HFFc6 (cell line): Measurements from ENCODE around the gene OR4D2. TPM values are rescaled to one million over a fixed set of nuclear protein-coding genes. Genes with fewer than 3 reads are reported as not detected.
"Not testable (repeated sequence)": the region's sequence is repeated elsewhere in the genome, so short reads cannot be mapped to it uniquely, and the experiment has no call there.

Source experiments
- DNase-seq: peaks from one replicate; pipeline ENCODE4 v3.0.0-alpha.2; 2018
- H3K27ac Mint-ChIP-seq: 2 replicates; pipeline ENCODE4 v1.8.0; 2020; ENCODE audit warnings: mild to moderate bottlenecking, mixed read lengths
- H3K27me3 Mint-ChIP-seq: 2 replicates; pipeline ENCODE4 v1.8.0; 2021; ENCODE audit warnings: mild to moderate bottlenecking, moderate library complexity, mixed read lengths; ENCODE audit not compliant: insufficient read depth
- H3K36me3 Mint-ChIP-seq: 2 replicates; pipeline ENCODE4 v1.8.0; 2021; ENCODE audit warnings: low read depth, mixed read lengths
- H3K4me1 Mint-ChIP-seq: 2 replicates; pipeline ENCODE4 v1.8.0; 2020; ENCODE audit warnings: low read depth, mixed read lengths
- H3K4me3 Mint-ChIP-seq: 2 replicates; pipeline ENCODE4 v1.8.0; 2020; ENCODE audit warnings: mild to moderate bottlenecking, moderate library complexity, mixed read lengths
- H3K9me3 Mint-ChIP-seq: 2 replicates; pipeline ENCODE4 v1.8.0; 2020; ENCODE audit warnings: mild to moderate bottlenecking, mixed read lengths
- total RNA-seq, 6 experiments: library from RNA; stranded (reverse); fragmentation: NEBNext Ultra II Directional; extraction: Animal tissue kit (Norgen Biotek cat#: 25700); gene quantifications; 2 replicates in 1 of 6; 3 replicates in 5 of 6; pipeline ENCODE4 v1.2.3, GENCODE V29; 2021
- TF ChIP-seq, protein P1 (sequence below): fragments of 200-600 bp; sonication (generic); IDR thresholded peaks from 2 replicates; pipeline ENCODE4 v1.5.0; 2021; ENCODE audit warnings: antibody characterized with exemption, mild to moderate bottlenecking

Gene OR4D2
- total RNA-seq, 6 experiments from 2014 or later, result not detected

GRCh38 chr17:58127846-58128245, 38.9 kb upstream of the OR4D2 start:
- Mint-ChIP-seq H3K9me3 (no peaks in the 10 kb centered on the region), H3K4me3 (no peak overlapping the region), H3K4me1 (no peaks in the 10 kb centered on the region), H3K27me3 (peaks cover 7% of the 10 kb centered on the region), H3K36me3 (no peaks in the 10 kb centered on the region), H3K27ac (no peak overlapping the region)
- TF ChIP-seq, protein P1, sequence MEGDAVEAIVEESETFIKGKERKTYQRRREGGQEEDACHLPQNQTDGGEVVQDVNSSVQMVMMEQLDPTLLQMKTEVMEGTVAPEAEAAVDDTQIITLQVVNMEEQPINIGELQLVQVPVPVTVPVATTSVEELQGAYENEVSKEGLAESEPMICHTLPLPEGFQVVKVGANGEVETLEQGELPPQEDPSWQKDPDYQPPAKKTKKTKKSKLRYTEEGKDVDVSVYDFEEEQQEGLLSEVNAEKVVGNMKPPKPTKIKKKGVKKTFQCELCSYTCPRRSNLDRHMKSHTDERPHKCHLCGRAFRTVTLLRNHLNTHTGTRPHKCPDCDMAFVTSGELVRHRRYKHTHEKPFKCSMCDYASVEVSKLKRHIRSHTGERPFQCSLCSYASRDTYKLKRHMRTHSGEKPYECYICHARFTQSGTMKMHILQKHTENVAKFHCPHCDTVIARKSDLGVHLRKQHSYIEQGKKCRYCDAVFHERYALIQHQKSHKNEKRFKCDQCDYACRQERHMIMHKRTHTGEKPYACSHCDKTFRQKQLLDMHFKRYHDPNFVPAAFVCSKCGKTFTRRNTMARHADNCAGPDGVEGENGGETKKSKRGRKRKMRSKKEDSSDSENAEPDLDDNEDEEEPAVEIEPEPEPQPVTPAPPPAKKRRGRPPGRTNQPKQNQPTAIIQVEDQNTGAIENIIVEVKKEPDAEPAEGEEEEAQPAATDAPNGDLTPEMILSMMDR, result no peak
- DNase-seq, result no peak

DNA sequence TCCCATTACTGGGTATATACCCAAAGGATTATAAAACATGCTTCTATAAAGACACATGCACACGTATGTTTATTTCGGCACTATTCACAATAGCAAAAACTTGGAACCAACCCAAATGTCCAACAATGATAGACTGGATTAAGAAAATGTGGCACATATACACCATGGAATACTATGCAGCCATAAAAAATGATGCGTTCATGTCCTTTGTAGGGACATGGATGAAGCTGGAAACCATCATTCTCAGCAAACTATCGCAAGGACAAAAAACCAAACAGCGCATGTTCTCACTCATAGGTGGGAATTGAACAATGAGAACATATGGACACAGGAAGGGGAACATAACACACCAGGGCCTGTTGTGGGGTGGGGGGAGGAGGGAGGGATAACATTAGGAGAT, 34.1 kb upstream of the OR4D2 start:
- not testable (repeated sequence) for H3K4me3 Mint-ChIP-seq, H3K36me3 Mint-ChIP-seq, DNase-seq, H3K9me3 Mint-ChIP-seq, H3K4me1 Mint-ChIP-seq, H3K27ac Mint-ChIP-seq
- H3K27me3 Mint-ChIP-seq, result peaks cover 41% of the 10 kb centered on the region

GRCh38 chr17:58136669-58137279, 30.0 kb upstream of the OR4D2 start:
- H3K4me1 Mint-ChIP-seq, result no peaks in the 10 kb centered on the region
- H3K4me3 Mint-ChIP-seq, result no peak overlapping the region
- no peaks in the 10 kb centered on the region for H3K36me3 Mint-ChIP-seq
- no peak for DNase-seq
- no peaks in the 10 kb centered on the region for H3K9me3 Mint-ChIP-seq
- H3K27ac Mint-ChIP-seq, result no peak overlapping the region
- peaks cover 54% of the 10 kb centered on the region for H3K27me3 Mint-ChIP-seq
- TF ChIP-seq, protein P1, result peak; percentile 59

- no peak for DNase-seq
- no peak overlapping the region for H3K4me3 Mint-ChIP-seq
- no peak overlapping the region for H3K27ac Mint-ChIP-seq
- H3K27me3 Mint-ChIP-seq, result peaks cover 30% of the 10 kb centered on the region
- no peaks in the 10 kb centered on the region for H3K4me1 Mint-ChIP-seq
- peaks cover 23% of the 10 kb centered on the region for H3K9me3 Mint-ChIP-seq
- TF ChIP-seq, protein P1, result no peak
- peaks cover 11% of the 10 kb centered on the region for H3K36me3 Mint-ChIP-seq
These were observed 25.3 kb upstream of the OR4D2 start for GRCh38 chr17:58141505-58141904.

DNA sequence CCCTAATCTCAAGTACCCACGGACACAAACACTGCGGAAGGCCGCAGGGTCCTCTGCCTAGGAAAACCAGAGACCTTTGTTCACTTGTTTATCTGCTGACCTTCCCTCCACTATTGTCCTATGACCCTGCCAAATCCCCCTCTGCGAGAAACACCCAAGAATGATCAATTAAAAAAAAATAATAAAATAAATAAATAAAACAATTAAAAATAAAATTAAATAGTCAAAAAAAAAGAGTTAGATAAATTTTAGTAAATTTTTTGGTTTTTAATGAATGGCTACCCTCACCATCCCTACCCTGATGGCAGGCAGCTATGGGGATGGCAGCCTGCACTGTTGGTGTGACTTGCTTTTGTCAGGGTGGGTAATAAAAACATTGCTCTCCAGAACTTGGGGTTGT, 23.4 kb upstream of the OR4D2 start:
- not testable (repeated sequence) for H3K27ac Mint-ChIP-seq, H3K4me3 Mint-ChIP-seq, H3K4me1 Mint-ChIP-seq, DNase-seq
- Mint-ChIP-seq H3K27me3 (peaks cover 19% of the 10 kb centered on the region), H3K36me3 (peaks cover 11% of the 10 kb centered on the region), H3K9me3 (peaks cover 25% of the 10 kb centered on the region)

DNA sequence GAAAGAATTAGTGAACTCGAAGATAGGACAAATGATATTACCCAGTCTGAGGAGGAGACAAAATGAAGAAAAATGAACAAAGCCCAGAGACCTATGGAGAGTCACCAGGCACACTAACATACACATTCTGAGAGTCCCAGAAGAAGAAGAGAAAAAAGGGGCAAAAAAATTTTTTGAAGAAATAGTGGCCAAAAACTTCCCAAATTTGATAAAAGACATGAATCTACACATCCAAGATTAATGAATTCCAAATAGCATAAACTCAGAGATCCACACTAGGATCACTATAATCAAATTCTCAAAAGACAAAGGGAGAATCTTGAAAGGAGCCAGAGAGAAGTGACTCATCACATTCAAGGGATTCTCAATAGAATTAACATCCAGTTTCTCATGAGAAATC, 22.0 kb upstream of the OR4D2 start:
- Mint-ChIP-seq H3K27me3 (peaks cover 15% of the 10 kb centered on the region), H3K36me3 (peaks cover 11% of the 10 kb centered on the region), H3K9me3 (peaks cover 25% of the 10 kb centered on the region), H3K27ac (no peak overlapping the region), H3K4me1 (no peaks in the 10 kb centered on the region), H3K4me3 (no peak overlapping the region)
- TF ChIP-seq, protein P1, result no peak
- DNase-seq, result no peak
